DMS114 treated with DMSO at 0.1 percent for 48 hours (cell line): Measurements from ENCODE around the gene ARAP2.

Source experiments
- DNase-seq: peaks from one replicate; lab custom pipeline; 2025; ENCODE audit not compliant: unreplicated experiment; lab: John Stamatoyannopoulos, UW

The ARAP2 gene

GRCh38 chr4:36260731-36261130 is 16.4 kb upstream of the ARAP2 start:
- DNase-seq, result no peak

DNA sequence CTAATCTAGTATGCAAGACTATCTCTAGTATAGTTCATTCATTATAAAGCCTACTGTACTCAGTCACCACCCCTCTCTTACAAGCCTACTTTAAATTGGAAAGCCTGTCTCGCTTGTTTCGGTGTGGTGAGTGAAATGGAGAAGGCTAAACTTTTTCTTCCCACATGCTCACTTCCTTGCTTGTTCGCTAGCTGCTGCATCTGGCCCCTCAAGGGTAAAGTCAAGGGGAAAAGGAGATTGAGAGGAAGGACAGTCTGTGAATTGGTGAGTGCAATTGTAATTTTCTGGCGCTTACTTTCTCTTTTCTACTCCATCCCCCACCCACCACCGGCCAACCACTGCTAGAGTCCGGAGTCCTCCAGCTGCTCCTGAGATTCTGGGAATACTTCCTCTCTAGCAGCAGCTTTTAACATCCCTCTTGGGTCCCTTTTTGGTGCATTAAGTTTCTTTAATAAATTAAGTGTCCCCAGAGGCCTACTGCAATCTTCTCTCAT is 12.1 kb upstream of the ARAP2 start:
- no peak for DNase-seq

- DNase-seq, result no peak
Observed at GRCh38 chr4:36255577-36255976, 11.3 kb upstream of the ARAP2 start.

- no peak for DNase-seq
Observed at GRCh38 chr4:36254371-36254770, 10.1 kb upstream of the ARAP2 start.

- no peak for DNase-seq
Observed at GRCh38 chr4:36251983-36252382, 7.7 kb upstream of the ARAP2 start.

DNA sequence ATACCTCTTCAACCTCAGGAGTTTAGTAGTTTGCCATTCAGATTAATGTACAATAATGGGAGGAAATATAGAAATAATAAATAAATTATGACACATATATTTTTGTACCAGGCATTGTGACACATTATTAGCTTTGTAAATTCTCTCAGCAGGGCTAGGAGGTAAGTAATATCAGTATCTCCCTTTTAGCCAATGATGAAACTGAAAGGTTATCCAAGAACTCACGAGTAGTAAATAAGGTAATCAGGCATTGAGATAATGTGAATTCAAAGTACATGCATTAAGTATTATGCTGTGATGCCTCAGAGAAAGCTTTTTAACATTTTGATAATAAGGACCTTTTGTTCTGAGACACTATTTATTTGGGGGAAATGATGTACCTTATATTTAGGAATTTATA is 5.3 kb upstream of the ARAP2 start:
- DNase-seq, result no peak

DNA sequence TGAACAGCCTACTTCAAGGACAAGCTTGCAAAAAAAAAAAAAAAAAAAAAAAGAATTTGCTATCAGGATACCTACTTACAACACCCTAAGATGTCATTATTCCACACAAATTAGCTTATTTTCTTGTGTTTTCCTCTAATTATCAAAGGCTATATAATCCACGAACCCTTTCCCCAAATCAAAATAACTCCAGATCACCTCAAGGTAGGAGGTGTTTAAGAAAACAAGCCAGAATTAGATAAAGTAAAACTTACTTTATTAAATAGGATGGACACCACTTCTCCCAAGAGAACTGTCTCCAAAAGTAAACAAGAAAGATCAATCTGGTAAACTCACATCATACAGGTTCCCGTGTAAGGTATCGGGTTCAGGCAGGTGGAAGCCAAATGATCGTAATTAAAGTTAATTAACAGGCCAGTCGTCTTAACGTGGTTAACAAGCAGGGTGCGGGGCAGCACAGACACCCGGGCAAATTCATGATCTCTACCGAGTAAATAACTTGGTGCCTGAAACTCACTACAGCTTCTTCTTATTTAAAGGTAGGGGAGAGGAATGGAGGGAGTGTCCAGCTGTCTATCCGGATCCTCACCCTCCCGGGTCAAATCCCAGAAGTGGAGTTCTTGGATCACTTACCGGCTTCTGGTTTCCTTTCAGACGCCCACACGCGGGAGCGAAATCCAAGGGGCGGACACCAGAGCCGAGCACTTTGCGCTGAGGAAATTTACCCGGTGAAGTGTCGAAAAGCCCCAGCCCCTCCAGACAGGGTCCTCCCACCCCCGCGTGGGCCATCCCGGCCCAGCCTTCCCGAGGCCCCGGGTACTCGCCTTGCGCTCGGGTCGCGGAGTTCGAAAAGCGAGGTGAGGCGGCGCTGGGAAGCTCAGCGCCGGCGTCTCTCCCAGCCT is 708 bp downstream of the ARAP2 start:
- no peak for DNase-seq

DNA sequence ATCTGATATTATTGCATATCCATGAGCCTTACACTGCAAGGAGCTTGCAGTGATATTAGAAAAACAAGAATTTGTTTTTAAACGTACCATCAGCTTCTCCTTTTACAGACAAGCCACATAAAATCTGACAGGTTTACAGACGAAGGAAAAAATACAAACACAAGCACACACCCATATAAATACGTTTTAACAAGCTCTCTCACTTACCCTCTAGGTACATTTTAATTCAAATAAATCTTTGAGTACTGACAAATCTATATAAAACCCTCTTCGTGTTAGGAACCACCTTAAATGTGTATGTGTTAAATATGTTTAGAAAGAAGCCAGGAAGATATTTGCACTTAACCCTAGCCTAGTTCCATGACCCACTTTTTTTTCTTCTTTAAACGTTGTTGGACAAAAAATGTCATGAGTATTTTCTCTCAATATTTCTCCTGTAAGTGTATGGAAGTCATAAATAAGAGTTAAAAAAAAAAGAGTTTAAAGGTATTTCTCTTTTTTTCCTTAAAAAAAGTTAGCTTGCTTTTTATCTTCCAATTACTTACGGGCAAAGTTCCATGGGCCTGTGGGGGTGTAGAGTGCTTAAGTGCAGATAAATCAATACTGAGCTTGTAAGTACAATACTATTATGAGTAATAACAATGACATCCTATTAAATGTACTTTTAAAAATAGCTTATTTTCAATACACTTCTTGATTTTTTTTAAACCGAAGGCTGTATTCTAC is 1.5 kb downstream of the ARAP2 start:
- DNase-seq, result no peak

GRCh38 chr4:36241771-36242170 is 2.5 kb downstream of the ARAP2 start:
- no peak for DNase-seq

GRCh38 chr4:36237366-36238313 is 6.7 kb downstream of the ARAP2 start:
- no peak for DNase-seq

DNA sequence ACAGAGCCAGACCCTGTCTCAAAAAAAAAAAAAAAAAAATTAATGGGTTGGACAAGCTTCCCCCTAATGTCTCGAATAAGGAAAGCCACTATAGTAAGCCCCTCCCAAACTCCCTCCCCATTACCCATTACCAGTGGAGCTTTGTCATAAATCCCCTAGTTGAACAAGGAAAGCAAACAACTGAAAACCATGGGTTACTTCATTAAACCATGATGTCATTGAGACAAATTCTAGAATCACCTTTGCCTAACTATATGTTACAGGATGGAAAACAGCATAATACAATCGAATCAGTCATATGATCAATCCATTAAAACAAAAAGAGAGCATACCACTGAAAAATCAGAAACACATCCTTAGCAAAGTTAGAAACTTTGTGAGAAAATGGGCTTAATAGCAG is 8.2 kb downstream of the ARAP2 start:
- no peak for DNase-seq

DNA sequence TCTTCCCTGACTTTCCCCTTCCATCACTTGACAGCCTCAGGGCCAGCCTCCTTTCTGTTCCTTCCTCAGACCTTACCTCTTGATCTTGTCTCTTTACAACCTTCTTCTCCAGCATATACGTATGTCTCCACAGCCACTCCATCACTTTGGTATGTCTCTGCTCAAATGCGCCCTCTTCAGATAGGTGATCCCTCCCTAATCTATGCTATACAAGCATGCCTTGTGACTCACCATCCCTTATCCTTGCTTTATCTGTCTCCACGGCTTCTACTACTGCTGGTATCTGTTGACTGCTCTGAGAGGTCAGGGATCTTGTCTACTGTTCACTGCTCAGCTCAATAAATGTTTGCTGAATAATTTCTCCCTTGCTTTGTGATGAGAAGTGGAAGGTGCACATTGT is 9.0 kb downstream of the ARAP2 start:
- DNase-seq, result no peak

- no peak for DNase-seq
Observed at GRCh38 chr4:36233567-36234266, 10.6 kb downstream of the ARAP2 start.

DNA sequence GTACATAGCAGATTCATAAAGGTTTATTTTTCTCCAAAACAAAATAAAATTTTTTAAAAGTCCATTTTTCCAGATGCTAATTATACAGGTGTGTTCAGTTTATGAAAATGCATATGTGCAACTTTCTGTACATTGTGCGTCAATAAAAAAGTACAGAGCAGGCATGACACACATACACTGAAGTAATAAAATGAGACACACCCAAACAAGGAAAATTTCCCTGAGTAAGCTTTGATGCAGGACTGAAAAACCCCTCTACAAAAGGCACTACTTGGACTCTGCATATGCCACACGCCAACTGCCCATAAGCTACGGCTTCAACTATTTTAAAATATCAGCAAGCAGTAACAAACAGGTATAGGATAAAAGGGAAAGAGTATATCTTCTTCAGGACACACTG is 13.8 kb downstream of the ARAP2 start:
- no peak for DNase-seq

GRCh38 chr4:36227913-36228312 is 16.4 kb downstream of the ARAP2 start:
- DNase-seq, result no peak

- no peak for DNase-seq
Observed at GRCh38 chr4:36226430-36227227, 17.7 kb downstream of the ARAP2 start.

DNA sequence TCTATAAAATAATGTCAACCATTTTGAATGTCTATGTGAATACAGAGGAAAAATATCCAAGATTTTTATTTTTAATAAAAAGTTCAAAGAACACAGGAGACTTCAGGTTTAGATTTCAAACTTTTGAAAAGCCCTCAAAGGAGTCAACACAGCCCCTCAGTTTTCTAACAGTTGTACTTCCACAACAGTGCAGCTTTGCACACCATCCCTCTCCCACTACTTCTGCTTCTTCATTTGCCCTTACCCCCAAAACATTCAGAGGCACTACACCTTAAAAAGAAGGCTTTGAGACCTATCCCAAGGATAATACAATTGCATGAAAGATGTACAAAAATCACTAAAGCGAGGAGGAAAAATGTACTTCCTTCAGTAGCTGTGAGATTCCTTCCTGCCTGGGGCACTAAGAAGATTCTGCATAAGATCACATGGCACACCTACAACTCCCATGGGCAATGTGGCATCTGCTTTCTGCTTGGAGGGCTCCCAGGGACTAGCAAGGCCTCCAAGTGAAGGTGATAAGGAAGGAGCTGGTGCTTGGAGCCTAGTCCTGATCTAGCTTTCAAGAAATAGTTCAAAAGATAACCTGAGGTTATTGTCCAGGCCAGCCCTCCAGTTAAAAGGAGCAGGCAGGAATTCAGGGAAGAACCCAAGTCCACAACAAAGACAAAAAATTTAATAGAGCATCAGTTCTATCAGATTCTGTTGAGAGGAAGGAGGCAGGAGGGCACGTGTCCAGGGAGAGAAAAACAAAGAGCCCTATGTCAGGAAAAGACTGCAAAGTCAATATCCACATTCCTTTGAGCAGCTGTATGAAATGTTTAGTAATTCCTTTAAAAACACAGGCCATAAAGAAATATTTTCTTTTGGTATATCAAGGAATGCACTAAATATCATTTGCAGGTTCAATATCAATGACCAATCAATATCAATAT is 19.1 kb downstream of the ARAP2 start:
- DNase-seq, result no peak

DNA sequence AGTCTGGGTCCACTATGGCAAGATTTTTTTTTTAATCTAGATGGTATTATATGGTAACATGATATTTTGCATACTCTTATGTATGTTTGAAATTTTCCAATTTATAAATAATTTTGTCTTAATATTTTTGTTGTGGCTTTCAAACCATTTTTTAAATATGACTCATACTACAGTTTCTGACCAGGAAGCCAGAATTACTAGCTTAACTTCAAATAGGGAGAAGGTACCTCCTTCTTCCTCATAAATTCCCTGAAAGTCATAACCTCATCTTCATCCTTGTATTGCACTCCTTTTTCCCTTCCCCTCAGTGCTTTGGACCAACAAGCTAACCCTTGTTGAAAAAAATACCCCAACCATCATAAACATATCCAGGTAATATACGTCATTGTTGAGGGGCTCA is 21.6 kb downstream of the ARAP2 start:
- no peak for DNase-seq

- no peak for DNase-seq
Observed at GRCh38 chr4:36220776-36221175, 23.5 kb downstream of the ARAP2 start.
